AG04449 (cell line): ENCODE data around the gene ZNF222.

ENCODE experiments used
- CTCF ChIA-PET: fragments of 350-600 bp; formaldehyde crosslinking; extraction: SDS; loops from one replicate; lab custom pipeline; 2021; ENCODE audit warnings: antibody characterized with exemption; lab: Yijun Ruan, JAX
- POLR2A ChIA-PET: fragments of 400-600, 350-600 bp; formaldehyde crosslinking; extraction: SDS; loops from one replicate; lab custom pipeline; 2020; ENCODE audit warnings: antibody characterized with exemption, inconsistent platforms; lab: Yijun Ruan, JAX
- DNase-seq: peaks from one replicate; pipeline ENCODE4 v3.0.0-alpha.2; 2010; ENCODE audit warnings: low read depth, low spot score
- H3K4me3 ChIP-seq: 2 replicates; pipeline ENCODE4 v1.5.1; 2011; ENCODE audit warnings: low read depth, mild to moderate bottlenecking, control low read depth, low read length
- TF ChIP-seq, protein P1 (sequence below): IDR thresholded peaks from one replicate; pipeline ENCODE4 v1.5.1; 2011; ENCODE audit warnings: mild to moderate bottlenecking, moderate library complexity, low read length, control low read depth, inconsistent platforms; ENCODE audit not compliant: insufficient read depth; ENCODE audit errors: missing control alignments

ZNF222 gene

GRCh38 chr19:44032001-44032610, 6.9 kb downstream of the ZNF222 start:
- TF ChIP-seq, protein P1, sequence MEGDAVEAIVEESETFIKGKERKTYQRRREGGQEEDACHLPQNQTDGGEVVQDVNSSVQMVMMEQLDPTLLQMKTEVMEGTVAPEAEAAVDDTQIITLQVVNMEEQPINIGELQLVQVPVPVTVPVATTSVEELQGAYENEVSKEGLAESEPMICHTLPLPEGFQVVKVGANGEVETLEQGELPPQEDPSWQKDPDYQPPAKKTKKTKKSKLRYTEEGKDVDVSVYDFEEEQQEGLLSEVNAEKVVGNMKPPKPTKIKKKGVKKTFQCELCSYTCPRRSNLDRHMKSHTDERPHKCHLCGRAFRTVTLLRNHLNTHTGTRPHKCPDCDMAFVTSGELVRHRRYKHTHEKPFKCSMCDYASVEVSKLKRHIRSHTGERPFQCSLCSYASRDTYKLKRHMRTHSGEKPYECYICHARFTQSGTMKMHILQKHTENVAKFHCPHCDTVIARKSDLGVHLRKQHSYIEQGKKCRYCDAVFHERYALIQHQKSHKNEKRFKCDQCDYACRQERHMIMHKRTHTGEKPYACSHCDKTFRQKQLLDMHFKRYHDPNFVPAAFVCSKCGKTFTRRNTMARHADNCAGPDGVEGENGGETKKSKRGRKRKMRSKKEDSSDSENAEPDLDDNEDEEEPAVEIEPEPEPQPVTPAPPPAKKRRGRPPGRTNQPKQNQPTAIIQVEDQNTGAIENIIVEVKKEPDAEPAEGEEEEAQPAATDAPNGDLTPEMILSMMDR, result no peak
- no peak overlapping the region for H3K4me3 ChIP-seq
- no peak for DNase-seq
- ChIA-PET CTCF (no interaction called here), POLR2A (no interaction called here)

DNA sequence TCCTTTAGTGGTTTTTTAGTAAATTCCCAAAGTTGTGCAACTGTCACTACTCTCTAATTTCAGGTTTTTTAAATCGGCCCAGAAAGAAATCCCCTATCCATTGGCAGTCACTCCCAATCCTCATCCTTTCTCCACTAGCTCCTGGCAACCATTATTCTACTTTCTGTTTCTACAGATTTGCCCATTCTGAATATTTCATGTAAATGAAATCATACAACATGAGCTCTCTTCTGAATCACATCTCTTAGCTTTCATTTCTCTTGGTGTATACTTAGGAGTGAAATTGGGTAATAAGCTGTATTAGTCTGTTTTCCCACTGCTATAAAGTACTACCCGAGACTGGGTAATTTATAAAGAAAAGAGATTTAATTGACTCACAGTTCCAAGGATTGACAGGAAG, 17.0 kb downstream of the ZNF222 start:
- no peak overlapping the region for H3K4me3 ChIP-seq
- POLR2A ChIA-PET, result no interaction called here
- CTCF ChIA-PET, result no interaction called here
- DNase-seq, result no peak
- TF ChIP-seq, protein P1, result no peak

GRCh38 chr19:44050740-44051649, 25.8 kb downstream of the ZNF222 start:
- DNase-seq, result no peak
- peak overlapping the region; percentile 94 for H3K4me3 ChIP-seq
- TF ChIP-seq, protein P1, result no peak
- POLR2A ChIA-PET, result interaction anchor here (0.6 to 0.8 kb wide), 2 partner anchors 11 to 161 kb away, joined by 3 read pairs; partner anchors contain the start of gene ZNF227
- CTCF ChIA-PET, result no interaction called here

GRCh38 chr19:44051650-44052402, 26.6 kb downstream of the ZNF222 start, which contains the start of gene ZNF223:
Gene ZNF223, plus strand, starts transcription at chr19:44052036. Its CDS starts 3,141 bp downstream, at chr19:44055177.
- peak; percentile 50 for DNase-seq
- CTCF ChIA-PET, result no interaction called here

DNA sequence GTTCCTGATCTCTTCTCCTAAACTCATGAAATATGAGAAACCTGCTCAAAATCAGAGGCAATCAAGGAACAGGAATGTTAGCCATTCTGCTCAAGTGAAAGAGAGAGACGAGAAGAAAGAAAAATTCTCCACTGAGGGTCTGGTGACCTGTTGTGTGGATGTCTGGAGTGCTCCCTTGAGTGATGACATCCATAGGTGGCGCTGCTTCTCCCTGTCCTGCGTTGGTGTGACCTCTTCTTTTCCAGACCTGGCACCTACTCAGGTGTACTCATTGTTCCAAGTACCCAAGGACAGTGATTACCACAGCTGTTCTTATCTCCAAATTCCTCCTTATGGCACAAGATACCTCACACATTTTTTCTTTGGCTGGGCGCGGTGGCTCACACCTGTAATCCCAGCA, 30.7 kb downstream of the ZNF222 start:
- TF ChIP-seq, protein P1, result no peak
- ChIA-PET POLR2A (no interaction called here), CTCF (no interaction called here)
- no peak overlapping the region for H3K4me3 ChIP-seq
- no peak for DNase-seq

More at GRCh38 chr19:44051650-44052402, 26.6 kb downstream of the ZNF222 start, which contains the start of gene ZNF223:
- TF ChIP-seq, protein P1, result no peak
- peak within 1 kb of the TSS; percentile 94 for H3K4me3 ChIP-seq
- POLR2A ChIA-PET, result interaction anchor here (0.8 kb wide), 1 partner anchor 10 kb away, joined by 3 read pairs; no protein-coding TSS in a partner anchor
